Smooth muscle cell (in vitro differentiated cells): ENCODE data around the gene GON7. TPM values are rescaled to one million over a fixed set of nuclear protein-coding genes. Genes with fewer than 3 reads are reported as not detected.

Source experiments
- DNase-seq: peaks from one replicate; lab custom pipeline; 2025; ENCODE audit not compliant: unreplicated experiment; lab: John Stamatoyannopoulos, UW
- H2AFZ ChIP-seq: fragments of 200-600 bp; sonication (generic); 2 replicates; pipeline ENCODE4 v1.6.0; 2016; ENCODE audit warnings: antibody characterized with exemption, low read depth, mild to moderate bottlenecking
- H3F3A ChIP-seq: fragments of 200-600 bp; sonication (generic); 2 replicates; pipeline ENCODE4 v1.6.0; 2017; ENCODE audit warnings: antibody characterized with exemption, low read depth
- H3K27ac ChIP-seq: fragments of 200-600 bp; sonication (generic); 2 replicates; pipeline ENCODE4 v1.5.1; 2016; ENCODE audit warnings: low read depth, mild to moderate bottlenecking
- H3K27me3 ChIP-seq: fragments of 200-600 bp; sonication (generic); 2 replicates; pipeline ENCODE4 v1.6.1; 2016; ENCODE audit warnings: low read depth, mild to moderate bottlenecking
- H3K36me3 ChIP-seq: fragments of 200-600 bp; sonication (generic); 2 replicates; pipeline ENCODE4 v1.5.1; 2016; ENCODE audit warnings: low read depth
- H3K4me1 ChIP-seq: fragments of 200-600 bp; sonication (generic); 2 replicates; pipeline ENCODE4 v1.5.1; 2016; ENCODE audit warnings: low read depth
- H3K4me2 ChIP-seq: fragments of 200-600 bp; sonication (generic); 2 replicates; pipeline ENCODE4 v1.6.0; 2016; ENCODE audit warnings: mild to moderate bottlenecking
- H3K4me3 ChIP-seq: fragments of 200-600 bp; sonication (generic); 2 replicates; pipeline ENCODE4 v1.5.1; 2016; ENCODE audit warnings: mild to moderate bottlenecking
- H3K79me2 ChIP-seq: fragments of 200-600 bp; sonication (generic); 2 replicates; pipeline ENCODE4 v1.6.0; 2016; ENCODE audit warnings: low read depth, mild to moderate bottlenecking
- H3K9ac ChIP-seq: fragments of 200-600 bp; sonication (generic); 2 replicates; pipeline ENCODE4 v1.6.0; 2016; ENCODE audit warnings: low read depth
- H3K9me3 ChIP-seq: fragments of 200-600 bp; sonication (generic); replicated peaks from 2 replicates; pipeline ENCODE4 v1.5.1; 2016; ENCODE audit warnings: low read depth
- H4K20me1 ChIP-seq: fragments of 200-600 bp; sonication (generic); 2 replicates; pipeline ENCODE4 v1.6.0; 2016; ENCODE audit warnings: low read depth
- CTCF ChIP-seq: fragments of 200-600 bp; sonication (generic); IDR thresholded peaks from 2 replicates; pipeline ENCODE4 v1.5.1; 2017; ENCODE audit warnings: borderline replicate concordance, mild to moderate bottlenecking, antibody characterized with exemption; ENCODE audit not compliant: insufficient read depth, poor library complexity, severe bottlenecking
- WGBS: methylation state at CpG from one replicate; pipeline ENCODE4 v1.1.7; 2016; ENCODE audit warnings: low lambda C conversion rate; 5-methylcytosine and 5-hydroxymethylcytosine counted together
- polyA plus RNA-seq: library from polyadenylated mRNA; unstranded; fragments of >200 nt; fragmentation: Nextera tagmentation; extraction: Ambion mirVana; gene quantifications from 2 replicates; pipeline ENCODE4 v1.2.1, GENCODE V29; 2016
- total RNA-seq: library from RNA; depleted of rRNA; stranded (reverse); fragments of >200 nt; gene quantifications from 2 replicates; pipeline ENCODE4 v1.2.3, GENCODE V29; 2014

The GON7 gene
- total and polyA plus RNA-seq, 2 experiments from 2014 or later = 8.6 to 10.9 TPM

GRCh38 chr14:93185349-93185720 lies 21.5 kb downstream of the GON7 start:
- Histone ChIP-seq H3K79me2 (peaks cover 27% of the 10 kb centered on the region), H3K9ac (peak overlapping the region; percentile 90), H3K9me3 (no peaks in the 10 kb centered on the region), H3K27ac (peak overlapping the region; percentile 96), H3F3A (peaks cover 3% of the 10 kb centered on the region), H2AFZ (peak overlapping the region; percentile 100), H4K20me1 (no peaks in the 10 kb centered on the region), H3K36me3 (no peaks in the 10 kb centered on the region), H3K4me2 (peak overlapping the region; percentile 100), H3K4me3 (peak overlapping the region; percentile 87), H3K4me1 (peaks cover 3% of the 10 kb centered on the region), H3K27me3 (no peaks in the 10 kb centered on the region)
- no peak for DNase-seq
- no peak for TF ChIP-seq CTCF
- 2% methylated on average over 10 of the region's 10 CpGs for WGBS

GRCh38 chr14:93184391-93185348 lies 22.2 kb downstream of the GON7 start, which contains the start of the genes LYSET and MOAP1:
TSS of gene LYSET (plus strand) at chr14:93185317. CDS start at chr14:93185406, 89 bp downstream.
TSS of gene MOAP1 (minus strand) at chr14:93184897. CDS start at chr14:93184242, 655 bp downstream.
- H4K20me1 ChIP-seq = no peaks in the 10 kb centered on the region
- H3K27ac ChIP-seq = peak within 1 kb of the TSS; percentile 96
- H3K79me2 ChIP-seq = peaks cover 27% of the 10 kb centered on the region
- H3K36me3 ChIP-seq = no peaks in the 10 kb centered on the region
- H3F3A ChIP-seq = peaks cover 3% of the 10 kb centered on the region
- H3K27me3 ChIP-seq = no peaks in the 10 kb centered on the region
- peak within 1 kb of the TSS; percentile 100 for H3K4me2 ChIP-seq
- peaks cover 3% of the 10 kb centered on the region for H3K4me1 ChIP-seq
- H3K9me3 ChIP-seq = no peaks in the 10 kb centered on the region
- peak within 1 kb of the TSS; percentile 100 for H2AFZ ChIP-seq
- peak within 1 kb of the TSS; percentile 90 for H3K9ac ChIP-seq
- DNase-seq = peak; percentile 73
- no peak for TF ChIP-seq CTCF
- under 1% methylated on average over 98 of the region's 124 CpGs for WGBS
- peak within 1 kb of the TSS; percentile 87 for H3K4me3 ChIP-seq

- no peaks in the 10 kb centered on the region for H3K27me3 ChIP-seq
- H3K9ac ChIP-seq = peak overlapping the region; percentile 77
- no peak for DNase-seq
- peak overlapping the region; percentile 87 for H3K4me3 ChIP-seq
- H3F3A ChIP-seq = peaks cover 3% of the 10 kb centered on the region
- no peaks in the 10 kb centered on the region for H4K20me1 ChIP-seq
- no peak for TF ChIP-seq CTCF
- no peaks in the 10 kb centered on the region for H3K36me3 ChIP-seq
- no peak overlapping the region for H3K27ac ChIP-seq
- H3K4me1 ChIP-seq = peaks cover 3% of the 10 kb centered on the region
- peak overlapping the region; percentile 100 for H3K4me2 ChIP-seq
- peaks cover 27% of the 10 kb centered on the region for H3K79me2 ChIP-seq
- 52% methylated on average over 17 of the region's 17 CpGs for WGBS
- no peaks in the 10 kb centered on the region for H3K9me3 ChIP-seq
- H2AFZ ChIP-seq = peak overlapping the region; percentile 96
Measured at GRCh38 chr14:93183596-93184317, 23.1 kb downstream of the GON7 start.
